KMS-11 (cell line): ENCODE measurements around the gene ACLY.
A peak's percentile ranks its signal among the peaks of the same experiment; 100 is the strongest.

Experiments
- H2AFZ ChIP-seq: fragments of 200-600 bp; sonication (generic); 2 replicates; pipeline ENCODE4 v1.6.1; 2016; ENCODE audit warnings: antibody characterized with exemption, mixed run types, low read depth
- H3K27ac ChIP-seq: fragments of 200-600 bp; sonication (generic); 2 replicates; pipeline ENCODE4 v1.6.1; 2016; ENCODE audit warnings: mild to moderate bottlenecking, mixed run types
- H3K27me3 ChIP-seq: fragments of 200-600 bp; sonication (generic); 2 replicates; pipeline ENCODE4 v1.6.1; 2017; ENCODE audit warnings: mild to moderate bottlenecking, low read depth, mixed run types, moderate library complexity; ENCODE audit not compliant: insufficient read depth
- H3K36me3 ChIP-seq: fragments of 200-600 bp; sonication (generic); 2 replicates; pipeline ENCODE4 v1.6.1; 2017; ENCODE audit warnings: mild to moderate bottlenecking, mixed run types; ENCODE audit not compliant: insufficient read depth
- H3K4me1 ChIP-seq: fragments of 200-600 bp; sonication (generic); 2 replicates; pipeline ENCODE4 v1.6.1; 2016; ENCODE audit warnings: mild to moderate bottlenecking, low read depth, mixed run types; ENCODE audit not compliant: poor library complexity, severe bottlenecking
- H3K4me2 ChIP-seq: fragments of 200-600 bp; sonication (generic); 2 replicates; pipeline ENCODE4 v1.7.0; 2016; ENCODE audit warnings: mild to moderate bottlenecking, mixed run types
- H3K4me3 ChIP-seq: fragments of 200-600 bp; sonication (generic); IDR thresholded peaks from 2 replicates; pipeline ENCODE4 v1.6.1; 2017; ENCODE audit warnings: low read depth, low read length, mixed read lengths; ENCODE audit not compliant: insufficient read depth
- H3K79me2 ChIP-seq: fragments of 200-600 bp; sonication (generic); 2 replicates; pipeline ENCODE4 v1.6.1; 2016; ENCODE audit warnings: low read depth, mixed run types; ENCODE audit not compliant: insufficient read depth
- H3K9ac ChIP-seq: fragments of 200-600 bp; sonication (generic); 2 replicates; pipeline ENCODE4 v1.6.1; 2016; ENCODE audit warnings: mild to moderate bottlenecking, mixed run types
- H4K20me1 ChIP-seq: fragments of 200-600 bp; sonication (generic); 2 replicates; pipeline ENCODE4 v1.6.1; 2016; ENCODE audit warnings: mild to moderate bottlenecking, mixed run types; ENCODE audit not compliant: insufficient read depth
- CTCF ChIP-seq: fragments of 200-600 bp; sonication (generic); conservative IDR thresholded peaks from 2 replicates; pipeline ENCODE4 v1.6.1; 2017; ENCODE audit warnings: low read depth, mild to moderate bottlenecking, antibody characterized with exemption, low read length, moderate library complexity, mixed read lengths

The ACLY gene

GRCh38 chr17:41941168-41941567 is 22.4 kb upstream of the ACLY start:
- no peaks in the 10 kb centered on the region for H3K79me2 ChIP-seq
- H3K27me3 ChIP-seq, result no peaks in the 10 kb centered on the region
- H3K4me3 ChIP-seq, result no peak overlapping the region
- H3K36me3 ChIP-seq, result no peaks in the 10 kb centered on the region
- no peak for TF ChIP-seq CTCF
- H2AFZ ChIP-seq, result no peak overlapping the region
- no peak overlapping the region for H3K9ac ChIP-seq
- H3K4me1 ChIP-seq, result peaks cover 22% of the 10 kb centered on the region
- no peak overlapping the region for H3K27ac ChIP-seq
- H3K4me2 ChIP-seq, result no peak overlapping the region
- no peaks in the 10 kb centered on the region for H4K20me1 ChIP-seq

GRCh38 chr17:41939693-41940090 is 20.9 kb upstream of the ACLY start:
- no peaks in the 10 kb centered on the region for H3K79me2 ChIP-seq
- H3K27me3 ChIP-seq, result no peaks in the 10 kb centered on the region
- peaks cover 24% of the 10 kb centered on the region for H3K4me1 ChIP-seq
- no peaks in the 10 kb centered on the region for H4K20me1 ChIP-seq
- no peak overlapping the region for H3K4me3 ChIP-seq
- H3K27ac ChIP-seq, result no peak overlapping the region
- H3K4me2 ChIP-seq, result no peak overlapping the region
- no peaks in the 10 kb centered on the region for H3K36me3 ChIP-seq
- no peak overlapping the region for H3K9ac ChIP-seq
- no peak for TF ChIP-seq CTCF
- no peak overlapping the region for H2AFZ ChIP-seq

- no peaks in the 10 kb centered on the region for H4K20me1 ChIP-seq
- no peak overlapping the region for H3K27ac ChIP-seq
- no peaks in the 10 kb centered on the region for H3K36me3 ChIP-seq
- no peak overlapping the region for H3K4me3 ChIP-seq
- TF ChIP-seq CTCF, result no peak
- H3K4me1 ChIP-seq, result peaks cover 24% of the 10 kb centered on the region
- no peak overlapping the region for H3K9ac ChIP-seq
- H3K27me3 ChIP-seq, result no peaks in the 10 kb centered on the region
- H2AFZ ChIP-seq, result no peak overlapping the region
- H3K4me2 ChIP-seq, result no peak overlapping the region
- no peaks in the 10 kb centered on the region for H3K79me2 ChIP-seq
Measured at GRCh38 chr17:41939044-41939692, 20.4 kb upstream of the ACLY start.

- no peak overlapping the region for H3K27ac ChIP-seq
- H3K9ac ChIP-seq, result no peak overlapping the region
- no peak for TF ChIP-seq CTCF
Measured at GRCh38 chr17:41937970-41938954, 19.5 kb upstream of the ACLY start.

More at GRCh38 chr17:41937970-41938954, 19.5 kb upstream of the ACLY start:
- H3K36me3 ChIP-seq, result no peaks in the 10 kb centered on the region
- H4K20me1 ChIP-seq, result no peaks in the 10 kb centered on the region
- H3K27me3 ChIP-seq, result no peaks in the 10 kb centered on the region
- no peak overlapping the region for H2AFZ ChIP-seq
- H3K4me3 ChIP-seq, result no peak overlapping the region
- H3K4me1 ChIP-seq, result peaks cover 24% of the 10 kb centered on the region
- H3K79me2 ChIP-seq, result no peaks in the 10 kb centered on the region
- H3K4me2 ChIP-seq, result peak overlapping the region; percentile 43; the same call in 1 of the 2 replicates
